CD14-positive monocyte (primary cell): Measurements from ENCODE around the gene MRPL27. TPM values are rescaled to one million over a fixed set of nuclear protein-coding genes. Genes with fewer than 3 reads are reported as not detected.

ENCODE experiments used
- DNase-seq, 3 donors: peaks; one replicate each; pipeline ENCODE4 v3.0.0-alpha.2; 2011 to 2022
- H2AFZ ChIP-seq: 2 replicates; pipeline ENCODE4 v1.6.0; 2012; ENCODE audit warnings: mild to moderate bottlenecking, low read depth, low read length, inconsistent platforms; ENCODE audit not compliant: insufficient read depth, poor library complexity, severe bottlenecking
- H3K27ac ChIP-seq, 2 donors: 1 replicate in 1 of 2; 2 replicates in 1 of 2; pipeline ENCODE4 v1.5.1; 2012 to 2013; ENCODE audit warnings: low read length in 2 of 2, control low read depth in 1 of 2, inconsistent platforms in 1 of 2, low read depth in 1 of 2, mild to moderate bottlenecking in 1 of 2
- H3K27me3 ChIP-seq, 2 donors: one replicate each; pipeline versions ENCODE4 v1.6.0 to v1.6.1; 2011 to 2013; ENCODE audit warnings: low read length in 2 of 2; ENCODE audit not compliant: control insufficient read depth in 2 of 2, insufficient read depth in 2 of 2
- H3K36me3 ChIP-seq, 2 donors: replicated peaks in 1 of 2; 1 replicate in 1 of 2; 2 replicates in 1 of 2; pipeline versions ENCODE4 v1.5.1 to v1.6.1; 2012 to 2013; ENCODE audit warnings: low read length in 2 of 2, control low read depth in 1 of 2, inconsistent platforms in 1 of 2, mild to moderate bottlenecking in 1 of 2; ENCODE audit not compliant: insufficient read depth in 2 of 2, control insufficient read depth in 1 of 2
- H3K4me1 ChIP-seq, 2 donors: 1 replicate in 1 of 2; 2 replicates in 1 of 2; pipeline versions ENCODE4 v1.5.1 to v1.6.1; 2012 to 2013; ENCODE audit warnings: low read length in 2 of 2, control low read depth in 1 of 2, inconsistent platforms in 1 of 2, mild to moderate bottlenecking in 1 of 2, moderate library complexity in 1 of 2; ENCODE audit not compliant: insufficient read depth in 2 of 2, control insufficient read depth in 1 of 2
- H3K4me2 ChIP-seq: replicated peaks from 2 replicates; pipeline ENCODE3; 2012; ENCODE audit warnings: low read length, moderate library complexity, mild to moderate bottlenecking; ENCODE audit not compliant: poor library complexity, severe bottlenecking; ENCODE audit errors: extremely low read depth
- H3K4me3 ChIP-seq, 3 experiments: fragments of 200-600 bp in 1 of 3; sonication (generic) in 1 of 3; replicated peaks in 1 of 3; 1 replicate in 2 of 3; 2 replicates in 1 of 3; pipeline ENCODE4 v1.5.1; 2011 to 2013; ENCODE audit warnings: low read length in 3 of 3, mild to moderate bottlenecking in 3 of 3, control low read depth in 2 of 3, low read depth in 2 of 3, inconsistent platforms in 1 of 3, moderate library complexity in 1 of 3
- H3K79me2 ChIP-seq: 2 replicates; pipeline ENCODE4 v1.6.0; 2012; ENCODE audit warnings: mild to moderate bottlenecking, control low read depth, inconsistent platforms, low read length, moderate library complexity; ENCODE audit not compliant: insufficient read depth
- H3K9ac ChIP-seq: 2 replicates; pipeline ENCODE4 v1.6.0; 2017; ENCODE audit warnings: low read length, mild to moderate bottlenecking; ENCODE audit not compliant: insufficient read depth, poor library complexity, severe bottlenecking
- H3K9me3 ChIP-seq, 2 donors: replicated peaks in 1 of 2; 1 replicate in 1 of 2; 2 replicates in 1 of 2; pipeline versions ENCODE4 v1.5.1 to v1.6.1; 2012 to 2013; ENCODE audit warnings: low read length in 2 of 2, control low read depth in 1 of 2; ENCODE audit not compliant: control insufficient read depth in 1 of 2, insufficient read depth in 1 of 2
- H4K20me1 ChIP-seq: 2 replicates; pipeline ENCODE4 v1.6.0; 2012; ENCODE audit warnings: mild to moderate bottlenecking, low read length, control low read depth, moderate library complexity; ENCODE audit not compliant: insufficient read depth
- H3K27ac Mint-ChIP-seq, 7 donors: one replicate each; pipeline ENCODE4 v1.8.0; 2020; ENCODE audit warnings: mild to moderate bottlenecking in 7 of 7, mixed read lengths in 7 of 7, moderate library complexity in 6 of 7, inconsistent platforms in 2 of 7
- H3K27me3 Mint-ChIP-seq, 3 donors: one replicate each; pipeline ENCODE4 v1.8.0; 2021 to 2022; ENCODE audit warnings: low read depth in 3 of 3, mild to moderate bottlenecking in 3 of 3, mixed read lengths in 3 of 3, moderate library complexity in 3 of 3, inconsistent platforms in 1 of 3
- H3K36me3 Mint-ChIP-seq, 2 donors: one replicate each; pipeline ENCODE4 v1.8.0; 2020; ENCODE audit warnings: mixed read lengths in 2 of 2, inconsistent platforms in 1 of 2, mild to moderate bottlenecking in 1 of 2
- H3K4me1 Mint-ChIP-seq: one replicate; pipeline ENCODE4 v1.8.0; 2020; ENCODE audit warnings: mild to moderate bottlenecking, mixed read lengths
- H3K4me3 Mint-ChIP-seq, 2 donors: one replicate each; pipeline ENCODE4 v1.8.0; 2020; ENCODE audit warnings: mild to moderate bottlenecking in 2 of 2, mixed read lengths in 2 of 2, moderate library complexity in 1 of 2
- H3K9me3 Mint-ChIP-seq, 7 donors: one replicate each; pipeline ENCODE4 v1.8.0; 2020 to 2022; ENCODE audit warnings: mixed read lengths in 7 of 7, mild to moderate bottlenecking in 6 of 7, moderate library complexity in 6 of 7, inconsistent platforms in 2 of 7
- WGBS: methylation state at CpG from one replicate; pipeline ENCODE4 v1.1.5; 2013; ENCODE audit warnings: missing lambda C conversion rate; ENCODE audit not compliant: insufficient coverage; 5-methylcytosine and 5-hydroxymethylcytosine counted together
- intact Hi-C, 2 donors: fragments of 100-400 bp; cut with micrococcal nuclease; formaldehyde crosslinking; loops; one replicate each; pipeline versions ENCODE4 v1.15.0 to v1.15.1; 2023
- polyA plus RNA-seq, 3 donors: library from polyadenylated mRNA; depleted of rRNA in 1 of 3; unstranded in 2 of 3; stranded (reverse) in 1 of 3; fragments of 300-500 nt in 2 of 3; fragments of >200 nt in 1 of 3; fragmentation: Illumina TruSeq in 2 of 3; gene quantifications; 1 replicate in 2 of 3; 2 replicates in 1 of 3; pipeline ENCODE4 v1.2.3, GENCODE V29; 2012 to 2021
- TF ChIP-seq, protein P1 (sequence below): fragments of 200-600 bp; IDR thresholded peaks from one replicate; pipeline ENCODE4 v1.8.0; 2022; ENCODE audit warnings: antibody characterized with exemption, mild to moderate bottlenecking

The MRPL27 gene
- polyA plus RNA-seq, 3 donors, result 33.2 to 82.3 (median 75.3) TPM

GRCh38 chr17:50371526-50371925, 1.5 kb downstream of the MRPL27 start:
- Mint-ChIP-seq H3K9me3 (no peaks in the 10 kb centered on the region), H3K27ac (peak overlapping the region in 2 of 7 donors; percentile 22 to 55), H3K36me3 (peaks cover 46 to 48% of the 10 kb centered on the region in 2 donors), H3K4me3 (no peak overlapping the region), H3K4me1 (peaks cover 20% of the 10 kb centered on the region), H3K27me3 (no peaks in the 10 kb centered on the region)
- Histone ChIP-seq H3K27ac (no peak overlapping the region), H3K9me3 (no peaks in the 10 kb centered on the region), H3K4me2 (peak overlapping the region; percentile 70), H2AFZ (no peak overlapping the region), H3K36me3 (peaks cover 39 to 44% of the 10 kb centered on the region in 2 donors), H4K20me1 (peaks cover 27% of the 10 kb centered on the region), H3K4me1 (peaks cover 16 to 22% of the 10 kb centered on the region in 2 donors), H3K9ac (no peak overlapping the region), H3K79me2 (peaks cover 37% of the 10 kb centered on the region), H3K27me3 (no peaks in the 10 kb centered on the region), H3K4me3 (no peak overlapping the region)
- intact Hi-C loops, result no loop called here
- 100% methylated on average over 2 of the region's 2 CpGs for WGBS
- no peak for DNase-seq
- TF ChIP-seq, protein P1, sequence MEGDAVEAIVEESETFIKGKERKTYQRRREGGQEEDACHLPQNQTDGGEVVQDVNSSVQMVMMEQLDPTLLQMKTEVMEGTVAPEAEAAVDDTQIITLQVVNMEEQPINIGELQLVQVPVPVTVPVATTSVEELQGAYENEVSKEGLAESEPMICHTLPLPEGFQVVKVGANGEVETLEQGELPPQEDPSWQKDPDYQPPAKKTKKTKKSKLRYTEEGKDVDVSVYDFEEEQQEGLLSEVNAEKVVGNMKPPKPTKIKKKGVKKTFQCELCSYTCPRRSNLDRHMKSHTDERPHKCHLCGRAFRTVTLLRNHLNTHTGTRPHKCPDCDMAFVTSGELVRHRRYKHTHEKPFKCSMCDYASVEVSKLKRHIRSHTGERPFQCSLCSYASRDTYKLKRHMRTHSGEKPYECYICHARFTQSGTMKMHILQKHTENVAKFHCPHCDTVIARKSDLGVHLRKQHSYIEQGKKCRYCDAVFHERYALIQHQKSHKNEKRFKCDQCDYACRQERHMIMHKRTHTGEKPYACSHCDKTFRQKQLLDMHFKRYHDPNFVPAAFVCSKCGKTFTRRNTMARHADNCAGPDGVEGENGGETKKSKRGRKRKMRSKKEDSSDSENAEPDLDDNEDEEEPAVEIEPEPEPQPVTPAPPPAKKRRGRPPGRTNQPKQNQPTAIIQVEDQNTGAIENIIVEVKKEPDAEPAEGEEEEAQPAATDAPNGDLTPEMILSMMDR, result no peak

- TF ChIP-seq, protein P1, result no peak
- WGBS, result 94% methylated on average over 1 of the region's 5 CpGs
- no peak overlapping the region for H3K27ac Mint-ChIP-seq
- H3K27me3 ChIP-seq, result no peaks in the 10 kb centered on the region
- no peak overlapping the region for H3K27ac ChIP-seq
- H3K36me3 Mint-ChIP-seq, result peaks cover 51 to 56% of the 10 kb centered on the region in 2 donors
- no peak overlapping the region for H3K4me3 ChIP-seq
- H3K9ac ChIP-seq, result no peak overlapping the region
- H2AFZ ChIP-seq, result no peak overlapping the region
- no peak for DNase-seq
- H3K4me1 Mint-ChIP-seq, result peaks cover 20% of the 10 kb centered on the region
- no peak overlapping the region for H3K4me3 Mint-ChIP-seq
- peaks cover 0 to 2% (median 0%) of the 10 kb centered on the region in 7 donors for H3K9me3 Mint-ChIP-seq
- H3K4me2 ChIP-seq, result no peak overlapping the region
- H3K79me2 ChIP-seq, result peaks cover 37% of the 10 kb centered on the region
- no peaks in the 10 kb centered on the region for H3K27me3 Mint-ChIP-seq
- H4K20me1 ChIP-seq, result peaks cover 30% of the 10 kb centered on the region
- H3K36me3 ChIP-seq, result peaks cover 53 to 59% of the 10 kb centered on the region in 2 donors
- H3K4me1 ChIP-seq, result peaks cover 16 to 22% of the 10 kb centered on the region in 2 donors
- H3K9me3 ChIP-seq, result no peaks in the 10 kb centered on the region
- intact Hi-C loops, result no loop called here
Measured at GRCh38 chr17:50370052-50370451, 2.9 kb downstream of the MRPL27 start.
